Right lobe of liver (tissue), 6 donors: ENCODE measurements around the gene MMD2. TPM values are rescaled to one million over a fixed set of nuclear protein-coding genes. Genes with fewer than 3 reads are reported as not detected.

ENCODE experiments used
- ATAC-seq, 4 donors: fragments of 200-7000 bp; cut with Tn5 transposase; one replicate each; pipeline ENCODE4 v1.9.1; 2020; ENCODE audit warnings: mild to moderate bottlenecking in 4 of 4, moderate library complexity in 4 of 4
- DNase-seq, 3 donors: peaks; one replicate each; pipeline ENCODE4 v3.0.0-alpha.2; 2020
- H3K27ac ChIP-seq, 3 donors: fragments of 200-600 bp; one replicate each; pipeline ENCODE4 v1.8.0; 2022
- H3K27me3 ChIP-seq, 2 donors: fragments of 200-600 bp; one replicate each; pipeline ENCODE4 v1.8.0; 2022
- H3K36me3 ChIP-seq, 4 donors: fragments of 200-600 bp; sonication (generic) in 1 of 4; one replicate each; pipeline versions ENCODE4 v1.5.1 to v1.8.0; 2017 to 2022; ENCODE audit warnings: control low read depth in 1 of 4
- H3K4me1 ChIP-seq, 4 donors: fragments of 200-600 bp; sonication (generic) in 1 of 4; one replicate each; pipeline versions ENCODE4 v1.5.1 to v1.8.0; 2017 to 2022; ENCODE audit warnings: control low read depth in 1 of 4
- H3K4me3 ChIP-seq, 3 donors: fragments of 200-600 bp; one replicate each; pipeline ENCODE4 v1.8.0; 2022
- H3K9me3 ChIP-seq, 4 donors: fragments of 200-600 bp; sonication (generic) in 1 of 4; one replicate each; pipeline versions ENCODE4 v1.5.1 to v1.8.0; 2017 to 2022; ENCODE audit warnings: control low read depth in 1 of 4
- CTCF ChIP-seq, 4 donors: fragments of 200-600 bp in 3 of 4; fragments of 450-650 bp in 1 of 4; IDR thresholded peaks; one replicate each; pipeline versions ENCODE4 v1.5.1 to v1.8.0; 2016 to 2022; ENCODE audit warnings: antibody characterized with exemption in 4 of 4, mild to moderate bottlenecking in 2 of 4
- POLR2A ChIP-seq: fragments of 450-650 bp; IDR thresholded peaks from one replicate; pipeline ENCODE4 v1.6.1; 2017; ENCODE audit warnings: antibody characterized with exemption, mild to moderate bottlenecking
- WGBS: methylation state at CpG from one replicate; pipeline ENCODE4 v1.1.6; 2018; ENCODE audit warnings: low coverage, low lambda C conversion rate; ENCODE audit not compliant: insufficient coverage; ENCODE audit errors: missing lambda C conversion rate; 5-methylcytosine and 5-hydroxymethylcytosine counted together
- intact Hi-C, 2 donors: fragments of 100-400 bp; cut with DNase I; formaldehyde crosslinking; loops; one replicate each; pipeline versions ENCODE4 v1.11.2 to v1.14.1; 2022
- total RNA-seq, 6 experiments: library from RNA; depleted of rRNA in 2 of 6; stranded (reverse); fragments of >200 nt in 2 of 6; fragmentation: NEBNext Ultra II Directional in 3 of 6; extraction: Animal tissue kit (Norgen Biotek cat#: 25700) in 3 of 6; gene quantifications; one replicate each; pipeline versions ENCODE4 v1.1.0 to v1.2.4, GENCODE V29; 2016 to 2023
- donor health status: DM: no; HTN: yes; CAD: no.
- donor health status: DM: no; HTN: no; CAD: no.
- donor health status: DM: no; HTN: no; CAD: no.
- donor health status: DM: no; HTN: yes; CAD: no.
- donor health status: DM: no; HTN: yes; CAD: no.

The MMD2 gene
- total RNA-seq, 6 experiments from 2014 or later, result not detected

GRCh38 chr7:4959893-4960292, 906 bp upstream of the MMD2 start:
- no peak for DNase-seq
- Histone ChIP-seq H3K4me1 (no peaks in the 10 kb centered on the region), H3K27ac (no peak overlapping the region), H3K27me3 (peaks cover 0 to 5% of the 10 kb centered on the region in 2 donors), H3K36me3 (no peaks in the 10 kb centered on the region), H3K4me3 (no peak overlapping the region), H3K9me3 (no peaks in the 10 kb centered on the region)
- TF ChIP-seq CTCF (IDR thresholded peaks at IDR 0.05), result no peak
- no peak for TF ChIP-seq POLR2A
- intact Hi-C loops, result no loop called here
- no peak for ATAC-seq
- 71% methylated on average over 2 of the region's 4 CpGs for WGBS

DNA sequence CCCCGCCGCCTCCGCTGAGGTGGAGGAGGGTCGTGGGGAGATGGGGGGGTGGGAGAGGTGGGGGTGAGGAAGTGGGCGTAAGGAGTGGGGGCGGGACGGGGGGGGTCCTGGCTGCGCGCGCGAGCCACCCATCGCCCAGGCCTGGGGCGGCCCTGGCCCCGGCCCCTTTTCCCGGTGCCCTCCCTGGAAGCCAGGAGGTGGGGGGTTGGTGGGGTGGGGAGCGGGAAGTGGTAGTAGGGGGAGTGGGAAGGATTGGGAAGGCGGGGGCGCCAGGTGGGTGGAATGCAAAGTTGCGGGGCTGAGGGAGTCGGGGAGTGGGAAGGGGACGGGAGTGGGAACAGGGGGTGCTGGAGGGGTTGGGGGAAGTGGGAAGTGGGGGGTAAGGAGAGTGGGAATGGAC, 319 bp upstream of the MMD2 start:
- Histone ChIP-seq H3K36me3 (no peaks in the 10 kb centered on the region), H3K9me3 (no peaks in the 10 kb centered on the region), H3K27me3 (peaks cover 0 to 5% of the 10 kb centered on the region in 2 donors), H3K27ac (no peak overlapping the region), H3K4me1 (no peaks in the 10 kb centered on the region), H3K4me3 (no peak overlapping the region)
- 1% methylated on average over 17 of the region's 21 CpGs for WGBS
- TF ChIP-seq POLR2A (no peak), CTCF (IDR thresholded peaks at IDR 0.05) (no peak)
- DNase-seq, result peak in 1 of 3 donors; percentile 33
- no peak for ATAC-seq
- intact Hi-C loops, result no loop called here

- intact Hi-C loops, result no loop called here
- peak in 2 of 4 donors; percentile 24 to 27 for ATAC-seq
- no peak overlapping the region for H3K27ac ChIP-seq
- 18% methylated on average over 7 of the region's 13 CpGs for WGBS
- H3K4me3 ChIP-seq, result no peak overlapping the region
- no peaks in the 10 kb centered on the region for H3K4me1 ChIP-seq
- peaks cover 0 to 5% of the 10 kb centered on the region in 2 donors for H3K27me3 ChIP-seq
- peak in 1 of 3 donors; percentile 42 for DNase-seq
- TF ChIP-seq POLR2A, result no peak
- TF ChIP-seq CTCF (IDR thresholded peaks at IDR 0.05), result no peak
- H3K9me3 ChIP-seq, result no peaks in the 10 kb centered on the region
- no peaks in the 10 kb centered on the region for H3K36me3 ChIP-seq
Observed at GRCh38 chr7:4957847-4958476, 1.0 kb downstream of the MMD2 start.

DNA sequence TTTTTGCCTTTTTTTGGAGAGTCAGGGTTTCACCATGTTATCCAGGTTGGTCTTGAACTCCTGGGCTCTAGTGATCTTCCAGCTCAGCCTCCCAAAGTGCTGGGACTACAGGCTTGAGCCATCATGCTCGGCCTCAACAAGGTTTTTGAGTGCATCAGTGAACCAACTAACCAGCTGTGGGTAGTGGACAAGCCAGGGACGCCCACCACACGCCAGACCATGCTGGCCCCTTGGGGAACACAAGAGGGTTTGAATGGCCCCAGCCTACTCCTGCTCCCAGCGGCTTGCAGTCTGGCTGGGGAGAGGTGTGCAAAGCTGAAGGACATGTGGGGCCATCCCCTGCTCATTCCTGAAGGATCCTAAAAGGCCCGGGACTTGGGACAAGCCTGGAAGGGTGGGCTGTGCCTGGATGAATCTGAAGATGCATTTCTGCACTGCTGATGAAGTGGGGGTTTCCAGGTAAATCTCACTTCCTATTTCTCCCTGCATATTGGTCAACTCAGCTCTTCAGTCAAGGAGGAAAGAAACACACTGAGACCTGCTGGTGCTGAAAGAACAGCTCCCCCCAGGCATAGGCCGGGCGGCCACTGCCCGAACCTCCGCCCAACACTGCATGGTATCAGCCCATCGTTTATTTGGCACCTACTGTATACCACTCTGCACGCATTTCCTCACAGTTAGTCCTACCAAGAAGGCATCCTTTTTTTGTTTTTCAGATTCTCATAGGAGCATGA, 6.9 kb downstream of the MMD2 start:
- no peak for TF ChIP-seq CTCF (IDR thresholded peaks at IDR 0.05)
- WGBS, result 28% methylated on average over 9 of the region's 11 CpGs

More for the DNA sequence above, 6.9 kb downstream of the MMD2 start:
- ATAC-seq, result peak in 1 of 4 donors; percentile 14
- Histone ChIP-seq H3K4me1 (no peaks in the 10 kb centered on the region), H3K27ac (no peak overlapping the region), H3K27me3 (no peaks in the 10 kb centered on the region), H3K36me3 (no peaks in the 10 kb centered on the region), H3K4me3 (no peak overlapping the region), H3K9me3 (no peaks in the 10 kb centered on the region)
- intact Hi-C loops, result no loop called here
- no peak for DNase-seq
